GM04503 (cell line): Measurements from ENCODE around the gene CDK2AP2.
"Not testable (repeated sequence)": the region's sequence is repeated elsewhere in the genome, so short reads cannot be mapped to it uniquely, and the experiment has no call there.

Experiments used
- DNase-seq: peaks from one replicate; pipeline ENCODE4 v3.0.0-alpha.2; 2012; ENCODE audit warnings: low read depth

Gene CDK2AP2

GRCh38 chr11:67523556-67524479 lies 15.9 kb upstream of the CDK2AP2 start:
- no peak for DNase-seq

DNA sequence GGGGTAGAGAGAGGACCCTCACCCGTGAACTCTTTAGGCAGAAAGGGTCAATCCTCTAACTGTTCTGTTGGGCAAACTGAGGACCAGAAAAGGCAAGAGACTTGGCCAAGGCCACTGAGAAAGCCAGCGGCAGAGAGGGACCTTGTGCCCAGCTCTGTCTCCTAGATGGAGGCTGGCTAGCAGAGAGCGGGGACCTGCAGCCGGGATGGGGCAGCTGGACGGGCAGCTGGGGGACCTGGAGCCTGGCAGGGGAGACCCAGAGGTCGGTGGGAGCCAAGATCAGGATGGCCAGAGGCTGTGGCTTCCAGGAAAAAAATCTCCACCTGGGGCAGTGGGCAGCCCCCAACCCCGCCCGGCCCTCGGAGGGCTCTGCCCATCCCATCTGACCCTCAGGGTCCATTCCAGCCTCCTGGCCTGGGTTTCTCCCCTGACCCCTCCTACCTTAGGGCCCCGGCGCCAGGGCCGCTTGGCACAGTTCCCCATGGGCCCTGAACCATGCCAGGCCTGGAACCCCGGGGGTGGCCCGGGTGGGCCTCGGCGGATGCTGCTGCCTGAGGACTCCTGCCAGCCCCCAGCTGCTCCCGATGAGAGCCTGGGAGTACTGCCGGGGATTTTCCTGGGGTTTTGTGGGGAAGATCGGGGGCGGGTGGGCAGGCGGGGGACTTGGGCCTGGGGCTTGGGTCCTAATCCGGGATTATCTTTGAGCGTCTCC lies 15.0 kb upstream of the CDK2AP2 start, which contains the start of gene CABP2:
TSS of gene CABP2 (minus strand) at position 603 of the 712 bp plus-strand sequence. CDS start at position 483, 120 bp downstream.
- no peak for DNase-seq

DNA sequence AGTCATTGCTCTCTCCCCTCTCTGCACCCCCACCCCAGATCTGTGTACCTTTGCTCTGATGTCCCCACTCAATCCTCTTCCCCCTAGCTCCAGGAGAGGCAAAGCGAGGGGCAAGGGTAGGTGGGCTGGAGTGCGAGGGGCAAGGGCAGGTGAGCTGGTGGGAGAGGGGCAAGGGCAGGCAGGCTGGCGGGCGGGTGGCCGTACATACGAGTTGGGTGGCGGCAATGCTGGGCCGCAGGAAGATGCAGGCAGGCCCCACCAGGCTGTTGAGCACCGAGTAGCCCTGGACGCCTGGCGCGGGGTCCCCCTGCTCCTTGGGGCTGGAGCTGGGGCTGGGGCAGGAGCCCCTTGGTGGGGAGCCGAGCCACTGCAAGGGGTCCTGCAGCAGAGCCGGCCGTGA lies 14.4 kb upstream of the CDK2AP2 start:
- DNase-seq: no peak

DNA sequence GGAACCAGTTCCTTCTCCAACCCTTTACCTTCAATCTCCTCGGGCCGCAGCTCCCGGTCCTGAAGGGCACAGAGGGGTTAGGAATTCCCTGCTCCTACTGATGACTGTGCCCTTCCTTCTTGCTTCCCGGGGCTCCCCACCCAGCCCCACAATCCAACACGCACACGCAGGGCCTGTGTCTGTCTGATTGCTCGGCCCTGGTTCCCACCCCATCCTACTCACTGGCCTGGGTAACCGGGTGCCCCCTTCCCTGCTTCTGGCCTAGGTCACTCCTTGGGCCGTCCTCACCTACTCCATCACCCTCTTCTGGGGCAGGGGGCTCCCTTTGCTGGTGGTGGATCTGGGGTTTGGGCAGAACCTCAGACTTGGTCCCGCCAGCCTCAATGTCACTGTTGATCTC lies 14.0 kb upstream of the CDK2AP2 start:
- DNase-seq: no peak

- DNase-seq: no peak
Measured at GRCh38 chr11:67520856-67521824, 13.2 kb upstream of the CDK2AP2 start.

- DNase-seq: no peak
Measured at GRCh38 chr11:67519726-67520125, 11.8 kb upstream of the CDK2AP2 start.

DNA sequence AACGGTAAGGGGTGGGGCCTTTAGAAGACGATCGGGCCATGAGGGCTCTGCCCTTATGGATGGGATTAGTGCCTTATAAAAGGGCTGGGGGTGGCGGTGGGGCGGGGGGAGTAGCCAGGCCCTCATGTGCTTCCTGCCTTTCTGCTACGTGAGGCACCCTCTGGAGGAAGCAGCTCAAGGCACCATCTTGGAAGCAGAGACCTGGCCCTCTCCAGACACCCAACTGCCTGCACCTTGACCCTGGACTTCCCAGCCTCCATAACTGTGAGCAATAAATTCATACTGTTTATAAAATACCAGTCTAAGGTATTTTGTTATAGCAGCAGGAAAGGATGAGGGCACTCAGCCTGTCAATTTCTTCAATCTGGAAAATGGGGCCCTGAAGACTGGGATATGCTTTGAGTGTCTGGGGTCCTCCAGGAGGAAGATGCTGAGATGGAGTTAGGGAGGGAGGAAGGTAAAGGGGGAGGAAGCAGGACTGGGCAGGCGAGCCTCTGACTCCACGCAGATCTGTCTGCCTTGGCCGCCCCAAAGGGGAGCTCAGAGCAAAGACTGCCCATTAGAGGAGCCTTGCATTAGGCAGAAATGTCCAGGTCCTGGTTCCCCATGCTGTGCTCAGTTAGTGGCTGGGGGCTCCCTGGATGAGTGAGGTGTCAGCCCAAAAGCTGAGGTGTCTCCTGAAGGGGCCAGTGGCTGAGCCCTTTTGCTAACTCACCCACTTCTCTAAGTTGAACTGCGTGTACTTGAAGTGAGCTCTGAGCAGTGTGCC lies 10.0 kb upstream of the CDK2AP2 start:
- DNase-seq: no peak

DNA sequence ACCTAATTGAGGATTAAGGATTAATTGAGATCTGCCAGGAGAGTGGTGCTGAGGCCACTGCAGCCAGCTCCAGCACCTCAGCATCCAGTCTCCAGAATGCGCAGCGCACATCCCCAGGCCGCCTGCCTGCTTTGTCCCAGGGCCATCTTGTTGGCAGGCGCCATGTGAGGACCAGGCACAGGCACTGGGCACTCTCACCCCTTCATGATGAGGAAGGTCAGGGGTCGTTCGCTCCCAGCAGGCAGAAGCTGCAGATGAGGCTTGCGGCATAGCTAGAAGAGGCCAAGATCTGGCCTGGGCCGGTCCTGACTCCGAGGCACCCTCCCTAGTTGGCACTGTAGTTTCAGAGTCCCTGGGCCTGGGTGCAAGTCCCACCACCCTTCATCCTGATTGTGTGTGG lies 8.8 kb upstream of the CDK2AP2 start:
- DNase-seq: no peak

- no peak for DNase-seq
Measured at GRCh38 chr11:67514116-67514515, 6.2 kb upstream of the CDK2AP2 start.

DNA sequence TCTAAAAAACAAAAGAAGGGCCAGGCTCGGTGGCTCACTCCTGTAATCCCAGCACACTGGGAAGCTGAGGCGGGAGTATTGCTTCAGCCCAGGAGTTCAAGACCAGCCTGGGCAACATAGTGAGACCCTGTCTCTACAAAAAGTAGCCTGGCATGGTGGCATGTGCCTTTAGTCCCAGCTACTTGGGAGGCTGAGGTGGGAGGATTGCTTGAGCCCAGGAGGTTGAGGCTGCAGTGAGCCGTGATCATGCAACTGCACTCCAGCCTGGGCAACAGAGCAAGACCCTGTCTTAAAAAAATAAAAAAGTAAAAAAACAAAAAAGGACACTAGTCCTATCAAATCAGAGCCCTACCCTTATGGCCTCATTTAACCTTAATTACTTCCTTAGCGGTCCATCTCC lies 3.6 kb upstream of the CDK2AP2 start:
- DNase-seq: not testable (repeated sequence)

DNA sequence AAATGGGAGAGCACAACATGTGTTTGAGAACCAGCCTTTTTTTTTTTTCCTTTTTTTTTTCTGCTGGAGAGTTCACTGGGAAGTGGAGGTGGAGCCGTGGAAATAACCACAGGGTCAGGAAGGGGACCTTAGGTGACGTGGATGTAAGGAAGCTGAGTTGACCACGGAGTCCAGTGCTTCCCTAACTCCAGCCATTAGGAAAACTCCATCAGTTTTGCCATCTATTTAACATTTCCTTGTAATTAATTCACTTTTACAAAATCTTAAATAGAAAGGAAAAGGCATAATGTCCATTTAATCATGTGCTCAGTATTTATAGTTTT lies 2.0 kb upstream of the CDK2AP2 start:
- no peak for DNase-seq

DNA sequence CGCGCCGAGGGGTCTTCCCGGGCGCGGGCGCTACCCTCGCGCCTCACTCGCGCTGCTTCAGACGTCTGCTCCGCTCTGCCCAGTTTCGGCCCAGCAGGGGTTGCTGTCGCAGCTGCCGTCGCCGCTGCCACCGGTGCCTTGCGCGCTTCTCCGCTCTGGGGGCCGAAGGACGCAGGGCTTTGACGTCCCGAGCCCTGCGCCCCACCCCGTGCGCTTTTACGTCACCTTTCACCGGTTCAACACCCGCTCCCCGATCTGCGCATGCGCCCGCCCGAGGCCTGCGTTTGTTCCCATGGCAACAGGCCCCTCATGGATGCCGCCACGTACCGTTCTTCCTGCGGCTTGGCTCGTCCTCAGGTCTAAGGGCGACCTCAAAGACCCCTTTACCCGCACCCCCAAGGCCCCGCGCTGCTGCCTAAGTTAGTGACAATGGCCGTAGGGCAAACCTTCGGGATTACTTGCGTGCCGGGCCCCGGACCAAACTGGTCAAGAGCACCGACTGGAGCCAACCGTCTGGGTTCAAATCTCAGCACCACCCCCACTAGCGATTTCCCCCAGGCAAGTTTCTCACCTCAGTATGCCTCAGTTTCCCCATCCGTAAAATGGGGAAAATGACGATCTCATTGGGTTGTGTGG lies 642 bp upstream of the CDK2AP2 start:
- DNase-seq: peak; percentile 71

DNA sequence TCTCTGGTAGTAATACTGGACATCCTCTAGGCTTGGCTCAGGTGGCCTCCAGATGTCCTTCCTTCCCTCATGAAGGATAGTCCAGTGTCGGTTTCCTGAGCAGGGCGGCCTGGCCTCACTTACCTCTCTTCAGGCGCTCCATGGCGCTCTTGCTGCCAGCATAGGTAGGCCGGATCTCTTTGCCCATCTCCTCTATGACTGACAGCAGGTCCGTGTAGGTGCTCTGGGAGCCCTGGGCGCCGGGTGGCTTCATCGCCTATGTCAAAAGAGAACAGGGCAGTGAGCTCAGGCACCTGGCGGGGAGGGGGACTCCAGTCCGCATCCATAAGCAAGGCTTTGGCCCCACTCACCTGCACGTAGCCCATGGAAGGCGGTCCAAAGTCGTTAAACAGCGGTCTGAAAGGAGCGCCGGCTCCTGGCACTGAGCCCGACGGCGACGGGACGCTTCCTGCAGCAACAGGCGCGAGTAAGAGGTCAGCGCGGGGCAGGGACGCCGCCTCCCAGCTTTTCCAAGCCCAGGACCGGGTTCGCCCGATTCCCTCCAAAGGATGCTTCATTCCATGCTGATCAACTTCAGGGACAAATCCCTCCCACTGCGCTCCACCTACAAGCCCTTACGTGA lies 609 bp downstream of the CDK2AP2 start:
- no peak for DNase-seq

GRCh38 chr11:67506426-67507051 lies 1.4 kb downstream of the CDK2AP2 start:
- no peak for DNase-seq

GRCh38 chr11:67505605-67506396 lies 2.2 kb downstream of the CDK2AP2 start:
- peak; percentile 74 for DNase-seq

GRCh38 chr11:67504950-67505581 lies 2.9 kb downstream of the CDK2AP2 start, which contains the start of gene PITPNM1:
TSS of gene PITPNM1 (minus strand) at chr11:67505363. CDS start at chr11:67504180, 1,183 bp downstream.
- no peak for DNase-seq

DNA sequence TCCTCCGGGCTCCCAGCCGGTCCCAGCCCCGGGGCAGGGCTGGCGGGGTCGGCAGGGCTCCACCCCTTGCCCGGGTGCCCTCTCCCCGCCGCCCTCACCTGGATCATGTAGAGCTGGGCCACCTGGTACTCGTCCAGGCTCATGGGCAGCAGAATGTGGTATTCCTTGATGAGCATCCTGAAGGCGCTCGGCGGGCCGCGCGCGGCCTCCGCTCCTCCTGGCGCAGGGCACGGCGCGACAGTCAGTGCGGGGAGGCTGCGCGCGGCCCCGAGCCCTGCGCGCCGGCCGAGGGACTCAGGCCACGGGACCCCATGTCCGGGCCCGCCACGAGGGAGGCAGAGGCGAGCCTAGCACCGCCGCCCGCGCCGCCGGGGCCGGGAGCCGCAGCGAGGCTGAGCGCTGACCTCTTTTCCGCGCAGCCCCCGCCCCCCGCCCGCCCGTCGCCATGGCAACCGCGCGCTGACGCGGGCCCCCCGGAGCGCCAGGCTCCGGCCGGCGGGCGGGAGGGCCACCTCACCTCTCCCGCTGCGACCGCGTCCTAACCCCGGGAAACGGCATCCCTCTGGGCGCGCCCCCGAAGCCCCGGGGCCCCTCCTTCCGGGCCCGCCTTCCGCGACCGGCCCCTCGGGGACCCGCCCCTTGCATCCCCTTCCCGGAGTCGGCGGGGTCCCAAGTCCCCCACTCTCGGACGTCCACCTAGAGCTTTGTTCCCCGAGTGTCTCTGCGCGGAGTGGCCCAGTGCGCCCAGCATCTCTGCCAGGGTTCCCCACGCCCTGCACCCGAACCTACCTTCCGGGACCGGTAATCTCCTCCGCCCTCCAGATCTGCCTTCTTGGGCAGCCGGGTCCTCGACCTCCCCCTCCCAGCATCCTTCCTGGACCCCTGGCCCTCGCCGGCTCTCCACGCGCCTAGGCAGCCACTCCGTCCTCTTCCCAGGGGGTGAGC lies 3.7 kb downstream of the CDK2AP2 start:
- no peak for DNase-seq
